22Rv1 (cell line): ENCODE measurements around the gene SORBS1.

ENCODE experiments used
- ZFX ChIP-seq: fragments of 450-650 bp; IDR thresholded peaks from 2 replicates; pipeline ENCODE4 v1.6.1; 2017; ENCODE audit warnings: antibody characterized with exemption, borderline replicate concordance
- TF ChIP-seq, protein P1 (sequence below): fragments of 450-650 bp; IDR thresholded peaks from 2 replicates; pipeline ENCODE4 v1.5.1; 2017; ENCODE audit warnings: mild to moderate bottlenecking

- TF ChIP-seq, protein P1, sequence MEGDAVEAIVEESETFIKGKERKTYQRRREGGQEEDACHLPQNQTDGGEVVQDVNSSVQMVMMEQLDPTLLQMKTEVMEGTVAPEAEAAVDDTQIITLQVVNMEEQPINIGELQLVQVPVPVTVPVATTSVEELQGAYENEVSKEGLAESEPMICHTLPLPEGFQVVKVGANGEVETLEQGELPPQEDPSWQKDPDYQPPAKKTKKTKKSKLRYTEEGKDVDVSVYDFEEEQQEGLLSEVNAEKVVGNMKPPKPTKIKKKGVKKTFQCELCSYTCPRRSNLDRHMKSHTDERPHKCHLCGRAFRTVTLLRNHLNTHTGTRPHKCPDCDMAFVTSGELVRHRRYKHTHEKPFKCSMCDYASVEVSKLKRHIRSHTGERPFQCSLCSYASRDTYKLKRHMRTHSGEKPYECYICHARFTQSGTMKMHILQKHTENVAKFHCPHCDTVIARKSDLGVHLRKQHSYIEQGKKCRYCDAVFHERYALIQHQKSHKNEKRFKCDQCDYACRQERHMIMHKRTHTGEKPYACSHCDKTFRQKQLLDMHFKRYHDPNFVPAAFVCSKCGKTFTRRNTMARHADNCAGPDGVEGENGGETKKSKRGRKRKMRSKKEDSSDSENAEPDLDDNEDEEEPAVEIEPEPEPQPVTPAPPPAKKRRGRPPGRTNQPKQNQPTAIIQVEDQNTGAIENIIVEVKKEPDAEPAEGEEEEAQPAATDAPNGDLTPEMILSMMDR = no peak
- no peak for TF ChIP-seq ZFX
Measured at GRCh38 chr10:95571390-95571789, 10.2 kb upstream of the SORBS1 start.
